HepG2 (cell line): Measurements from ENCODE around the gene CCT7. TPM values are rescaled to one million over a fixed set of nuclear protein-coding genes. Genes with fewer than 3 reads are reported as not detected.

Experiments used
- AGO2 ChIP-seq: fragments of 200-400 bp; formaldehyde crosslinking; optimal IDR thresholded peaks from 2 replicates; pipeline ENCODE3; 2017; ENCODE audit warnings: mild to moderate bottlenecking, low read depth, low read length, moderate library complexity
- FLYWCH1 ChIP-seq: sonication (generic); formaldehyde crosslinking; IDR thresholded peaks from 2 replicates; pipeline ENCODE4 v1.8.1; 2023; ENCODE audit warnings: mild to moderate bottlenecking, missing genetic modification reagents
- GZF1 ChIP-seq: sonication (generic); formaldehyde crosslinking; IDR thresholded peaks from 2 replicates; pipeline ENCODE4 v1.5.1; 2020; ENCODE audit warnings: mild to moderate bottlenecking, missing genetic modification reagents
- HNRNPL ChIP-seq: fragments of 200-400 bp; formaldehyde crosslinking; IDR thresholded peaks from 2 replicates; pipeline ENCODE4 v1.6.1; 2017; ENCODE audit warnings: mild to moderate bottlenecking, low read depth, low read length
- KLF9 ChIP-seq: IDR thresholded peaks from 2 replicates; pipeline ENCODE4 v1.6.1; 2016; ENCODE audit warnings: low read depth
- NR2C2 ChIP-seq: sonication (generic); formaldehyde crosslinking; IDR thresholded peaks from 2 replicates; pipeline ENCODE4 v1.4.0; 2020; ENCODE audit warnings: missing genetic modification reagents, mild to moderate bottlenecking, moderate library complexity, borderline replicate concordance
- POGZ ChIP-seq: sonication (generic); formaldehyde crosslinking; IDR thresholded peaks from 2 replicates; pipeline ENCODE4 v1.4.0; 2020; ENCODE audit warnings: mild to moderate bottlenecking, missing genetic modification reagents
- POLR2A ChIP-seq, 2 experiments: IDR thresholded peaks; 2 replicates each; pipeline ENCODE4 v1.6.1; 2011; ENCODE audit warnings: low read depth in 2 of 2, low read length in 2 of 2, mild to moderate bottlenecking in 1 of 2, moderate library complexity in 1 of 2; ENCODE audit not compliant: insufficient read depth in 1 of 2
- RAD21 ChIP-seq: fragments of 450-650 bp; formaldehyde crosslinking; IDR thresholded peaks from 2 replicates; pipeline ENCODE4 v1.5.0; 2020; ENCODE audit warnings: mild to moderate bottlenecking
- SNAI1 ChIP-seq: sonication (generic); formaldehyde crosslinking; IDR thresholded peaks from 2 replicates; pipeline ENCODE4 v1.5.0; 2020; ENCODE audit warnings: mild to moderate bottlenecking, missing genetic modification reagents, borderline replicate concordance
- SP140L ChIP-seq: sonication (generic); formaldehyde crosslinking; IDR thresholded peaks from 2 replicates; pipeline ENCODE4 v1.4.0; 2020; ENCODE audit warnings: missing genetic modification reagents, borderline replicate concordance
- TBL1XR1 ChIP-seq: fragments of 150-350 bp; IDR thresholded peaks from 2 replicates; pipeline ENCODE4 v1.6.1; 2014; ENCODE audit warnings: borderline replicate concordance, low read length; ENCODE audit not compliant: partially characterized antibody
- ZNF543 ChIP-seq: sonication (generic); formaldehyde crosslinking; IDR thresholded peaks from 2 replicates; pipeline ENCODE4 v1.4.0; 2020; ENCODE audit warnings: mild to moderate bottlenecking, missing genetic modification reagents
- ZNF605 ChIP-seq: sonication (generic); formaldehyde crosslinking; IDR thresholded peaks from 2 replicates; pipeline ENCODE4 v1.8.0; 2022; ENCODE audit warnings: mild to moderate bottlenecking, missing genetic modification reagents
- ZNF790 ChIP-seq: sonication (generic); formaldehyde crosslinking; IDR thresholded peaks from 2 replicates; pipeline ENCODE4 v1.8.0; 2022; ENCODE audit warnings: missing genetic modification reagents, mild to moderate bottlenecking, borderline replicate concordance
- ZNF839 ChIP-seq: sonication (generic); formaldehyde crosslinking; IDR thresholded peaks from 2 replicates; pipeline ENCODE4 v1.4.0; 2020; ENCODE audit warnings: missing genetic modification reagents, mild to moderate bottlenecking, borderline replicate concordance
- ZNF891 ChIP-seq: sonication (generic); formaldehyde crosslinking; IDR thresholded peaks from 2 replicates; pipeline ENCODE4 v1.5.0; 2020; ENCODE audit warnings: mild to moderate bottlenecking, missing genetic modification reagents
- polyA plus RNA-seq, 8 experiments: library from polyadenylated mRNA; depleted of rRNA in 3 of 8; stranded (reverse) in 7 of 8; unstranded in 1 of 8; fragments of >200 nt; fragmentation: Illumina TruSeq in 4 of 8; extraction: Trizol in 4 of 8; gene quantifications; 2 replicates each; pipeline versions ENCODE4 v1.2.1 to v1.2.3, GENCODE V29; 2011 to 2016; ENCODE audit warnings: low read depth in 4 of 8, missing spikeins in 1 of 8, mixed read lengths in 1 of 8; ENCODE audit not compliant: insufficient read depth in 1 of 8
- total RNA-seq, 5 experiments: library from RNA; depleted of rRNA; stranded (reverse); fragments of >200 nt; fragmentation: Illumina TruSeq; extraction: Trizol; gene quantifications; 2 replicates each; pipeline ENCODE4 v1.2.3, GENCODE V29; 2016; ENCODE audit warnings: low read depth in 1 of 5
- TF ChIP-seq, protein P1 (sequence below): sonication (generic); formaldehyde crosslinking; IDR thresholded peaks from 2 replicates; pipeline ENCODE4 v1.4.0; 2020; ENCODE audit warnings: missing genetic modification reagents; ENCODE audit errors: not compliant biosample characterization
- TF ChIP-seq, protein P2 (sequence below): sonication (generic); formaldehyde crosslinking; IDR thresholded peaks from 2 replicates; pipeline ENCODE4 v1.5.0; 2020; ENCODE audit warnings: missing genetic modification reagents
- TF ChIP-seq, protein P3 (sequence below): sonication (generic); formaldehyde crosslinking; IDR thresholded peaks from 2 replicates; pipeline ENCODE4 v1.4.0; 2020; ENCODE audit warnings: mild to moderate bottlenecking, missing genetic modification reagents
- TF ChIP-seq, protein P4 (sequence below): sonication (generic); formaldehyde crosslinking; IDR thresholded peaks from 2 replicates; pipeline ENCODE4 v1.5.0; 2020; ENCODE audit warnings: missing genetic modification reagents
- TF ChIP-seq, protein P5 (sequence below): sonication (generic); formaldehyde crosslinking; IDR thresholded peaks from 2 replicates; pipeline ENCODE4 v1.4.0; 2020; ENCODE audit warnings: low read depth, mild to moderate bottlenecking, missing genetic modification reagents
- TF ChIP-seq, protein P6 (sequence below): sonication (generic); formaldehyde crosslinking; IDR thresholded peaks from 2 replicates; pipeline ENCODE4 v1.8.1; 2023; ENCODE audit warnings: mild to moderate bottlenecking, missing genetic modification reagents

The CCT7 gene
- total and polyA plus RNA-seq, 2 of the 13 experiments (the other 11 are each of a cell fraction or from before 2014, with no cell fraction given), result 347 to 517 TPM

DNA sequence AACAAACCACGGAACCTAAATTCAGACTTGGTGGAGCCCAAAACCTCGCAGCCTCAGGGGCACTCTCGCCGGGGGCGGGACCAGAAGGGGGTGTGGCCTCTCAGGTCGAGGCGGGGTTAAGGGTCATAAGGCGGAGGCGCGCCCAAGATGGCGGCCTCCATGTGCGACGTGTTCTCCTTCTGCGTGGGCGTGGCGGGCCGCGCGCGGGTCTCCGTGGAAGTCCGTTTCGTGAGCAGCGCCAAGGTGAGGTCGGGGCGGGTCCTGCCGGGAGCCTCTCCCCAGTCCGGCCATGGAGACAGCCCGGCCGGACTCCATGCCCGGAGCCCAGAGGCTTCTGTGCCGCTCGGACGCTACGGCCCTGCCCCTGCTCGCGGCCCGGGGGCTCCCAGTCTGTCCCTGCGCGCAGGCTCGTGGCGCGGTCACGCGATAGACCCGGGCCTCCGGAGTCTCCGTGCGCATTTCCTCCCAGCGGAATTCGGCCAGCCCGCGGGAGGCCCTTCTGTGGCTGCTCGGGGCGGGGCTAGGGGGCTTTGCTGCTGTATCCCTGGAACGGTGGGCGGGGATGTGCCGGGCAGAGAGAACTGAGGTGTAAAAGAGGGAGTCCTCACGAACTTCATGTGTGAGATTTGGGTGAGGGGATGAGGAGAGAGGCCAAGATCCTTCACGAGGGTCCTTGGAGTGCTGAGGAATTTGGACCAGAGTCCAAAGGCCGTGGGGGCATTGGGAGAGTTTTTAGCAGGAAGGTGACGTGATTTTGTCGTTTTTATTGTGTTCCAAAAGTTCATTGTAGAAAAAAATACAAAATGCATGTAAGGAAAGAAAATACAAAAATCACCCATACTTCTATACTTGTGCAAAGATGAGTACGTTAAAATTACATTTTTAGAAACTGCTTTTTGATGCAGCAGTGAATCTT, 19.7 kb upstream of the CCT7 start, which contains the start of gene SMYD5 (continued):
- TF ChIP-seq RAD21 (CRISPR knock-in tag), result peak; percentile 69; the same call in 1 of the 2 replicates
- TF ChIP-seq SNAI1, result 0 out of 2 replicates have a peak, but pooled peaks have one; percentile 60
- TF ChIP-seq GZF1 (CRISPR knock-in tag), result peak; percentile 85; the same call in 1 of the 2 replicates
- peak; percentile 95 for TF ChIP-seq ZNF543 (CRISPR knock-in tag)
- peak; percentile 96 for TF ChIP-seq ZNF605 (CRISPR knock-in tag)
- TF ChIP-seq, protein P1, sequence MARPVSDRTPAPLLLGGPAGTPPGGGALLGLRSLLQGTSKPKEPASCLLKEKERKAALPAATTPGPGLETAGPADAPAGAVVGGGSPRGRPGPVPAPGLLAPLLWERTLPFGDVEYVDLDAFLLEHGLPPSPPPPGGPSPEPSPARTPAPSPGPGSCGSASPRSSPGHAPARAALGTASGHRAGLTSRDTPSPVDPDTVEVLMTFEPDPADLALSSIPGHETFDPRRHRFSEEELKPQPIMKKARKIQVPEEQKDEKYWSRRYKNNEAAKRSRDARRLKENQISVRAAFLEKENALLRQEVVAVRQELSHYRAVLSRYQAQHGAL, result peak; percentile 53
- 0 out of 2 replicates have a peak, but pooled peaks have one; percentile 91 for TF ChIP-seq ZNF790 (CRISPR knock-in tag)
- TF ChIP-seq AGO2, result peak; percentile 94
- peak; percentile 94 to 95 for TF ChIP-seq POLR2A (IDR thresholded peaks at IDR 0.05; ENCODE audit: insufficient read depth in 1 of 2, low read depth in 2 of 2, low read length in 2 of 2)
- TF ChIP-seq KLF9, result peak; percentile 96
- 0 out of 2 replicates have a peak, but pooled peaks have one; percentile 58 for TF ChIP-seq ZNF839 (CRISPR knock-in tag)
- TF ChIP-seq, protein P2, sequence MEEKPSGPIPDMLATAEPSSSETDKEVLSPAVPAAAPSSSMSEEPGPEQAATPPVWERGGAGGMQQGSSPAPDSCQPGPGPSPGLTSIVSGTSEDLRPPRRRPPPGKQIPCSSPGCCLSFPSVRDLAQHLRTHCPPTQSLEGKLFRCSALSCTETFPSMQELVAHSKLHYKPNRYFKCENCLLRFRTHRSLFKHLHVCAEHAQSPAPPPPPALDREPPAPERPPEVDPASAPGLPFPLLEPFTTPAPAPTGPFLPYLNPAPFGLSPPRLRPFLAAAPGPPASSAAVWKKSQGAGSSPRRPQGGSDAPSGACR (CRISPR knock-in tag), result peak; percentile 88; the same call in 1 of the 2 replicates
- TF ChIP-seq, protein P3, sequence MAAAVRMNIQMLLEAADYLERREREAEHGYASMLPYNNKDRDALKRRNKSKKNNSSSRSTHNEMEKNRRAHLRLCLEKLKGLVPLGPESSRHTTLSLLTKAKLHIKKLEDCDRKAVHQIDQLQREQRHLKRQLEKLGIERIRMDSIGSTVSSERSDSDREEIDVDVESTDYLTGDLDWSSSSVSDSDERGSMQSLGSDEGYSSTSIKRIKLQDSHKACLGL (CRISPR knock-in tag), result peak; percentile 100; the same call in 1 of the 2 replicates
- TF ChIP-seq, protein P4, sequence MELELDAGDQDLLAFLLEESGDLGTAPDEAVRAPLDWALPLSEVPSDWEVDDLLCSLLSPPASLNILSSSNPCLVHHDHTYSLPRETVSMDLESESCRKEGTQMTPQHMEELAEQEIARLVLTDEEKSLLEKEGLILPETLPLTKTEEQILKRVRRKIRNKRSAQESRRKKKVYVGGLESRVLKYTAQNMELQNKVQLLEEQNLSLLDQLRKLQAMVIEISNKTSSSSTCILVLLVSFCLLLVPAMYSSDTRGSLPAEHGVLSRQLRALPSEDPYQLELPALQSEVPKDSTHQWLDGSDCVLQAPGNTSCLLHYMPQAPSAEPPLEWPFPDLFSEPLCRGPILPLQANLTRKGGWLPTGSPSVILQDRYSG, result 0 out of 2 replicates have a peak, but pooled peaks have one; percentile 25
- TF ChIP-seq FLYWCH1 (CRISPR knock-in tag), result 0 out of 2 replicates have a peak, but pooled peaks have one; percentile 89
- 0 out of 2 replicates have a peak, but pooled peaks have one; percentile 24 for TF ChIP-seq HNRNPL
- TF ChIP-seq POGZ (CRISPR knock-in tag), result peak; percentile 38; the same call in 1 of the 2 replicates
- peak; percentile 81; the same call in 1 of the 2 replicates for TF ChIP-seq ZNF891 (CRISPR knock-in tag)
- TF ChIP-seq SP140L (CRISPR knock-in tag), result peak; percentile 65; the same call in 1 of the 2 replicates
- TF ChIP-seq, protein P5, sequence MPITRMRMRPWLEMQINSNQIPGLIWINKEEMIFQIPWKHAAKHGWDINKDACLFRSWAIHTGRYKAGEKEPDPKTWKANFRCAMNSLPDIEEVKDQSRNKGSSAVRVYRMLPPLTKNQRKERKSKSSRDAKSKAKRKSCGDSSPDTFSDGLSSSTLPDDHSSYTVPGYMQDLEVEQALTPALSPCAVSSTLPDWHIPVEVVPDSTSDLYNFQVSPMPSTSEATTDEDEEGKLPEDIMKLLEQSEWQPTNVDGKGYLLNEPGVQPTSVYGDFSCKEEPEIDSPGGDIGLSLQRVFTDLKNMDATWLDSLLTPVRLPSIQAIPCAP (CRISPR knock-in tag), result peak; percentile 59; the same call in 1 of the 2 replicates
- TF ChIP-seq, protein P6, sequence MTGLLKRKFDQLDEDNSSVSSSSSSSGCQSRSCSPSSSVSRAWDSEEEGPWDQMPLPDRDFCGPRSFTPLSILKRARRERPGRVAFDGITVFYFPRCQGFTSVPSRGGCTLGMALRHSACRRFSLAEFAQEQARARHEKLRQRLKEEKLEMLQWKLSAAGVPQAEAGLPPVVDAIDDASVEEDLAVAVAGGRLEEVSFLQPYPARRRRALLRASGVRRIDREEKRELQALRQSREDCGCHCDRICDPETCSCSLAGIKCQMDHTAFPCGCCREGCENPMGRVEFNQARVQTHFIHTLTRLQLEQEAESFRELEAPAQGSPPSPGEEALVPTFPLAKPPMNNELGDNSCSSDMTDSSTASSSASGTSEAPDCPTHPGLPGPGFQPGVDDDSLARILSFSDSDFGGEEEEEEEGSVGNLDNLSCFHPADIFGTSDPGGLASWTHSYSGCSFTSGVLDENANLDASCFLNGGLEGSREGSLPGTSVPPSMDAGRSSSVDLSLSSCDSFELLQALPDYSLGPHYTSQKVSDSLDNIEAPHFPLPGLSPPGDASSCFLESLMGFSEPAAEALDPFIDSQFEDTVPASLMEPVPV, result peak; percentile 85; the same call in 1 of the 2 replicates
- TF ChIP-seq NR2C2 (CRISPR knock-in tag), result peak; percentile 99
- TF ChIP-seq TBL1XR1, result peak; percentile 23
